Large intestine (tissue), 3 donors: ENCODE measurements around the gene NLN. TPM values are rescaled to one million over a fixed set of nuclear protein-coding genes. Genes with fewer than 3 reads are reported as not detected.
"Not testable (repeated sequence)": the region's sequence is repeated elsewhere in the genome, so short reads cannot be mapped to it uniquely, and the experiment has no call there.

Experiments
- DNase-seq, 2 donors: peaks; one replicate each; pipeline versions ENCODE4 v3.0.0 to v3.0.0-alpha.2; 2013
- H3K27ac ChIP-seq: one replicate; pipeline ENCODE4 v1.5.1; 2013; ENCODE audit warnings: low read length
- H3K27me3 ChIP-seq: 2 replicates; pipeline ENCODE4 v1.6.1; 2013; ENCODE audit warnings: low read length; ENCODE audit not compliant: control insufficient read depth, insufficient read depth
- H3K36me3 ChIP-seq: 2 replicates; pipeline ENCODE4 v1.6.1; 2013; ENCODE audit warnings: low read length; ENCODE audit not compliant: control insufficient read depth, insufficient read depth
- H3K4me1 ChIP-seq: one replicate; pipeline ENCODE4 v1.6.1; 2013; ENCODE audit warnings: low read length; ENCODE audit not compliant: control insufficient read depth, insufficient read depth
- H3K4me3 ChIP-seq: one replicate; pipeline ENCODE4 v1.5.1; 2013; ENCODE audit warnings: low read length
- H3K9me3 ChIP-seq: one replicate; pipeline ENCODE4 v1.6.1; 2013; ENCODE audit warnings: mild to moderate bottlenecking, low read depth, low read length, moderate library complexity; ENCODE audit not compliant: control insufficient read depth
- WGBS: methylation state at CpG from one replicate; pipeline ENCODE4 v1.1.5; 2013; ENCODE audit warnings: low lambda C conversion rate; ENCODE audit not compliant: insufficient coverage; 5-methylcytosine and 5-hydroxymethylcytosine counted together
- polyA plus RNA-seq: library from polyadenylated mRNA; unstranded; fragments of 120-200 nt; gene quantifications from one replicate; pipeline ENCODE4 v1.2.1, GENCODE V29; 2013

Gene NLN
- polyA plus RNA-seq, 1 donor = 11.8 TPM

- 78% methylated on average over 6 of the region's 12 CpGs for WGBS
- Histone ChIP-seq H3K27me3 (no peaks in the 10 kb centered on the region), H3K4me3 (no peak overlapping the region), H3K36me3 (no peaks in the 10 kb centered on the region), H3K27ac (no peak overlapping the region), H3K9me3 (no peaks in the 10 kb centered on the region), H3K4me1 (peaks cover 30% of the 10 kb centered on the region)
- DNase-seq = no peak
Observed at GRCh38 chr5:65828022-65828896, 106.3 kb downstream of the NLN start.

DNA sequence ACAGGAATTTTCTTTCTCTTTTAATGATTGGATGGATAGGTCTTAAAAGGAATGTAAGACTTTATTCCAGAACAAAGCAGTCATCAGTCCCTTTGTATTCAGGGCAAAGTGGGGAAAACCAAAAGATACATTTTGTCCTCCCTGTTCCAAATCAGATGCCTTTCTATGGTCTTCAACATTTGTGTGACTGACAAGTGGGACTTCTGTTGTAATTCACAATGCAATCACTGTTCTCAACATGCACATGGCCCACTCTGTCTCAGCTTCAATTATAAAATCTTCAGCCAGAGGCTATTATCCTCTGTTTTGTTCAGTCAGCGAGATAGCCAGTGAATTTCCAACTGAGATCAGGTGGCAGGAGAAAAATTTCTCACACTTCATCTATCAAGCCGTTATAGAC lies 108.9 kb downstream of the NLN start:
- Histone ChIP-seq H3K27ac (no peak overlapping the region), H3K4me1 (peaks cover 12% of the 10 kb centered on the region), H3K36me3 (no peaks in the 10 kb centered on the region), H3K9me3 (no peaks in the 10 kb centered on the region), H3K27me3 (peaks cover 2% of the 10 kb centered on the region), H3K4me3 (no peak overlapping the region)
- WGBS = no CpG with 5 or more reads among the region's 2 CpGs
- no peak for DNase-seq

DNA sequence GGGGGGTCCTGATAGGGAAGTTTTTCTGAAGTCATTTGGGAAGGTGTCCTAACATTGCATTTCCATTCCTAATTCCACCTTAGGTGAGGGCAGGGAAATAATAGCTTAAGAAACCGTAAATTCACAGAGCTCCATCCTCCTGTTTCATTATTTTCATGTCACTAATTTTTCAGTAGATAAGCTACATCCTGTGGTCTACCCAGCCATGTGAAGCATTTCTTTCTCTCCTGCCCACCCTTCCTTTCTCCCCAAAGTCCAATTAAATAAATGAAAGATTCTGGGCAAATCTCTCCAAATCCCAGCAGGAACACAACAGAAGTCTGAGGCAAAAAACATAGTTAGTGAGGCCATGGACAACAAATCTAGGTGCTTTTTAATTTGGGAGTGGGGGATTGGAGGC lies 109.3 kb downstream of the NLN start:
- Histone ChIP-seq H3K4me1 (peaks cover 7% of the 10 kb centered on the region), H3K4me3 (no peak overlapping the region), H3K9me3 (no peaks in the 10 kb centered on the region), H3K27me3 (peaks cover 2% of the 10 kb centered on the region), H3K27ac (no peak overlapping the region), H3K36me3 (no peaks in the 10 kb centered on the region)
- no CpG with 5 or more reads among the region's 1 CpG for WGBS
- no peak for DNase-seq

DNA sequence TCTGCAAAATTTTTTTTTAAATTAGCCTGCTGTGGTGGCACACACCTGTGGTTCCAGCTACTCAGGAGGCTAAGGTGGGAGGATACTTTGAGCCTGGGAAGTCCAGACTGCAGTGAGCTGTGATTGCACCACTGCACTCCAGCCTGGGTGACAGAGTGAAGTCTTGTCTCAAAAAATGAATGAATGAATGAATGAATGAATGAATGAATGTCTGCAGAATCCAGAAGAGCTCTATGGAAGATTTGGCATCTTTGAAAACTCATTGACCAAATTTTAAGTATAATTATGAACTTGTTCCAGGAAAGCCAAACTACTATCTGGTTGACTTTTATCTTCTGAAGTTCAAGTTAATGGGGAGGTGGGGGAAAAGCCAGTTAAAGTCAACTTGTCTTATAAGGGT lies 110.1 kb downstream of the NLN start:
- no peaks in the 10 kb centered on the region for H3K9me3 ChIP-seq
- H3K4me3 ChIP-seq = no peak overlapping the region
- H3K4me1 ChIP-seq = peaks cover 3% of the 10 kb centered on the region
- no peak for DNase-seq
- H3K36me3 ChIP-seq = no peaks in the 10 kb centered on the region
- H3K27ac ChIP-seq = no peak overlapping the region
- peaks cover 2% of the 10 kb centered on the region for H3K27me3 ChIP-seq

DNA sequence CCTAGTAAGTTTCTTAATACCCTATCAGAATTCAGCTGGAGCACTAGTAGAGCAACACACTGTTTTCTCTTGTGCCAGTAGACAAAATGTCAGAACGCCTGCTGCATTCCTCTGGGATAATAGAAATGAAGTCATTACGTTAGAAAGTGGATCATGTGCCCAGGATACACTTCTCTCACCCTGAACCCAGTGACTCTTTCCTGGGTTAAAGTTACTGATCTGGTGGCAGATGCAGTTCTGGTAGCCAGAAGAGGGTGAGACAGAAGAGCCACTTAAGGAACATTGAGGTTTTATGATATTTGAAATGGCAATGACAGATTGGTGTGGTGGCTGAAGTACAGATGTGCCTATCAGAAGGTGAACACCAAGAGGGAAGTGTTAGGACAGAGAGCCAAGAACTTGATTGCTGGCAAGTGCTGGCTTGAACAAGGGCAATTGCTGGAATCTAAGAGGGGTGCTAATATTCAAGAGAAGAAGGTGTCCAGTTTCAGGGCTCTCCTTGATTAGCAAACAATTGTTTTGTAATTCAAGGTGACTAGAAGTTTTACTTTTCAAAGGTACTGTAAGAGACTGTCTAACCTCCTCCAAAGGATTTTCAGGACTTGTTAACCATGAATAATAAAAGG lies 110.7 kb downstream of the NLN start:
- no CpG with 5 or more reads among the region's 2 CpGs for WGBS
- DNase-seq = no peak
- no peak overlapping the region for H3K27ac ChIP-seq
- no peaks in the 10 kb centered on the region for H3K36me3 ChIP-seq
- peaks cover 3% of the 10 kb centered on the region for H3K4me1 ChIP-seq
- no peaks in the 10 kb centered on the region for H3K9me3 ChIP-seq
- peaks cover 2% of the 10 kb centered on the region for H3K27me3 ChIP-seq
- no peak overlapping the region for H3K4me3 ChIP-seq

- peaks cover 3% of the 10 kb centered on the region for H3K4me1 ChIP-seq
- WGBS = no CpG with 5 or more reads among the region's 5 CpGs
- peaks cover 2% of the 10 kb centered on the region for H3K27me3 ChIP-seq
- H3K27ac ChIP-seq = no peak overlapping the region
- H3K9me3 ChIP-seq = no peaks in the 10 kb centered on the region
- no peak for DNase-seq
- no peak overlapping the region for H3K4me3 ChIP-seq
- no peaks in the 10 kb centered on the region for H3K36me3 ChIP-seq
Observed at GRCh38 chr5:65833780-65834179, 111.8 kb downstream of the NLN start.

DNA sequence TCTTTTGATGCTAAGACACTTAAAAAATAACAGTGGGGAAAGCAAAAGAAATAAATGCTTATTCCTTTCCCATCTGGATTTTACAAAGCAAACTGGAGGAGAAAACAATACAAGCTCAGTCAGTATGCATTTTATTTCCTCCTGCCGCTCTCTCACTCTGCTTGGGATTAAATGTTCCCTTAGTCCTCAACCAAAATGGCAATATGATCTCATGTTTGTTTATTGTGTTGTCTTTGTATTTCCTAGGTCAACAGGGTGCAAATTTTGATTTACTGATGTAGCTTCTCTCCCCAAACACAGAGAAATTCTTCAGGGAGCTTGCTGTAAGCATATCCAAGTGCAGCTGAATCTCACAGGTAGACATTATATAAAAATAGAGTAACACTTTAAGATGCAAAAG lies 112.3 kb downstream of the NLN start:
- no CpG with 5 or more reads among the region's 1 CpG for WGBS
- Histone ChIP-seq H3K27me3 (peaks cover 2% of the 10 kb centered on the region), H3K4me1 (peaks cover 3% of the 10 kb centered on the region), H3K4me3 (no peak overlapping the region), H3K36me3 (no peaks in the 10 kb centered on the region), H3K9me3 (no peaks in the 10 kb centered on the region), H3K27ac (no peak overlapping the region)
- DNase-seq = no peak

DNA sequence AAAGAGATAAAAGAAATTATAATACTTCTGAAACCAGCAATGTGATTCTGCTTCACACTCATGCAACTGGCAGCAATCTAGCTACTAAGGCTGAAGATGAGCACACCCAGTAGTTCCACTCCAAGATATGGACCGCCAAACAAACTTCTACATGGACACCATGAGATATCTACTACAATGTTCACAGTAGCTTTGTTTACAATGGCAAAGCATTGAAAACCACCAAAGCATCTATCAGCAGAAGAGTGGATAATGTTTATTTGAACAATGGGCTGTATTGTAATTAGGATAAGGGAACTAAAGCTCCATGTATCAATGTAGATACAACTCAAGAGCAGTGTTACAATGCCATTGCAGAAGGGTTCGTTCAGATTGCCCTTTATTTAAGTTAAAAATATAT lies 113.2 kb downstream of the NLN start:
- Histone ChIP-seq H3K27me3 (peaks cover 2% of the 10 kb centered on the region), H3K36me3 (no peaks in the 10 kb centered on the region), H3K27ac (no peak overlapping the region), H3K4me3 (no peak overlapping the region), H3K4me1 (peaks cover 3% of the 10 kb centered on the region), H3K9me3 (no peaks in the 10 kb centered on the region)
- no CpG with 5 or more reads among the region's 2 CpGs for WGBS
- DNase-seq = no peak

DNA sequence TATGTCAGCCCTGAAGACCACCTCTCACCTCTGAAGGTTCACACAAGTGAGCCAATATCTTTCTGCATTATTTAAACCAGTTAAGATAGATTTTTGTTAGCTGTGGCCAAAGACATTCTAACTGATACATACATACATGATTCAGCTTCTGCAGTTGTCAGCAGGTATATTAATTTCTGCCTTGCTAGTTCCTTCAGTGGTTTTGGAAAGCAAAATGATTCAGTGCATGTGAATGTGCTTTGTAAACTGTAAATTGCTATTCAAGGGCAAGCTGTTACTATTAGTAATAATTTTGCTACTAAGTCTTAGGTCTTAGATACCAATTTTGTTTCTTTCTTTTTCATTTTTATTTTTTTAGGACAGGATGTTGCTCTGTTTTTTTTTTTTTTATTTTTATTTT lies 115.1 kb downstream of the NLN start:
- Histone ChIP-seq H3K27me3 (peaks cover 2% of the 10 kb centered on the region), H3K4me3 (no peak overlapping the region), H3K9me3 (peaks cover 1% of the 10 kb centered on the region), H3K27ac (no peak overlapping the region), H3K36me3 (no peaks in the 10 kb centered on the region), H3K4me1 (no peaks in the 10 kb centered on the region)
- DNase-seq = no peak

GRCh38 chr5:65839170-65839569 lies 117.2 kb downstream of the NLN start:
- not testable (repeated sequence) for H3K9me3 ChIP-seq, H3K36me3 ChIP-seq, DNase-seq, H3K4me1 ChIP-seq, H3K27me3 ChIP-seq, H3K4me3 ChIP-seq, H3K27ac ChIP-seq

- Histone ChIP-seq H3K9me3 (peaks cover 3% of the 10 kb centered on the region), H3K4me3 (no peak overlapping the region), H3K36me3 (no peaks in the 10 kb centered on the region), H3K27ac (no peak overlapping the region), H3K27me3 (no peaks in the 10 kb centered on the region), H3K4me1 (no peaks in the 10 kb centered on the region)
- WGBS = 68% methylated on average over 3 of the region's 3 CpGs
- no peak for DNase-seq
Observed at GRCh38 chr5:65840071-65840470, 118.1 kb downstream of the NLN start.
